T-cell (primary cell): ENCODE measurements around the gene CHRNA7. TPM values are rescaled to one million over a fixed set of nuclear protein-coding genes. Genes with fewer than 3 reads are reported as not detected.

ENCODE experiments used
- ATAC-seq, 4 experiments: fragments of 200-7000 bp in 3 of 4; fragments of 150-1000 bp in 1 of 4; cut with Tn5 transposase; replicated peaks in 1 of 4; 1 replicate in 3 of 4; 2 replicates in 1 of 4; pipeline ENCODE4 v1.10.0; 2021; ENCODE audit warnings: moderate library complexity in 3 of 4, mild to moderate bottlenecking in 2 of 4, moderate number of reproducible peaks in 1 of 4
- CTCF ChIA-PET, 2 donors: fragments of 300-600 bp; sonication (Branson Sonifier 250); formaldehyde crosslinking; loops; one replicate each; lab custom pipeline; 2022; ENCODE audit warnings: antibody characterized with exemption in 2 of 2; lab: Charles Lee
- POLR2A ChIA-PET, 2 donors: fragments of 300-600 bp; sonication (Branson Sonifier 250); formaldehyde crosslinking; loops; one replicate each; lab custom pipeline; 2022; ENCODE audit warnings: antibody characterized with exemption in 2 of 2; lab: Charles Lee
- DNase-seq, 35 experiments: peaks; one replicate each; pipeline versions ENCODE4 v3.0.0 to v3.0.0-alpha.2; 2013 to 2023
- H3K27ac ChIP-seq: one replicate; pipeline ENCODE4 v1.5.1; 2013; ENCODE audit warnings: low read length
- H3K27me3 ChIP-seq, 2 experiments: replicated peaks in 1 of 2; 1 replicate in 1 of 2; 2 replicates in 1 of 2; pipeline versions ENCODE4 v1.6.1 to v1.7.0; 2013; ENCODE audit warnings: low read length in 1 of 2, mixed read lengths in 1 of 2; ENCODE audit not compliant: control insufficient read depth in 2 of 2, insufficient read depth in 2 of 2; ENCODE audit errors: extremely low read depth in 1 of 2
- H3K36me3 ChIP-seq, 2 donors: 1 replicate in 1 of 2; 2 replicates in 1 of 2; pipeline versions ENCODE4 v1.6.1 to v1.7.0; 2013; ENCODE audit warnings: low read length in 1 of 2; ENCODE audit not compliant: control insufficient read depth in 2 of 2, insufficient read depth in 1 of 2; ENCODE audit errors: extremely low read depth in 1 of 2
- H3K4me1 ChIP-seq, 2 experiments: 1 replicate in 1 of 2; 2 replicates in 1 of 2; pipeline versions ENCODE4 v1.6.1 to v1.7.0; 2013; ENCODE audit warnings: low read length in 2 of 2, mixed read lengths in 1 of 2; ENCODE audit not compliant: insufficient read depth in 2 of 2, control insufficient read depth in 1 of 2; ENCODE audit errors: extremely low read depth in 1 of 2
- H3K4me3 ChIP-seq, 2 donors: 1 replicate in 1 of 2; 2 replicates in 1 of 2; pipeline versions ENCODE4 v1.5.1 to v1.7.0; 2013; ENCODE audit warnings: mild to moderate bottlenecking in 2 of 2, low read length in 1 of 2, moderate library complexity in 1 of 2; ENCODE audit not compliant: control insufficient read depth in 1 of 2; ENCODE audit errors: extremely low read depth in 1 of 2
- H3K9me3 ChIP-seq: 2 replicates; pipeline ENCODE4 v1.7.0; 2013
- H3K27ac Mint-ChIP-seq, 2 donors: one replicate each; pipeline ENCODE4 v1.8.0; 2020 to 2021; ENCODE audit warnings: mild to moderate bottlenecking in 2 of 2, mixed read lengths in 2 of 2
- H3K27me3 Mint-ChIP-seq, 2 donors: one replicate each; pipeline ENCODE4 v1.8.0; 2021 to 2022; ENCODE audit warnings: mixed read lengths in 2 of 2
- H3K36me3 Mint-ChIP-seq: one replicate; pipeline ENCODE4 v1.8.0; 2021; ENCODE audit warnings: mixed read lengths
- H3K4me1 Mint-ChIP-seq, 3 donors: one replicate each; pipeline ENCODE4 v1.8.0; 2020 to 2022; ENCODE audit warnings: mixed read lengths in 3 of 3, mild to moderate bottlenecking in 1 of 3
- H3K4me3 Mint-ChIP-seq, 3 donors: one replicate each; pipeline ENCODE4 v1.8.0; 2020 to 2022; ENCODE audit warnings: mild to moderate bottlenecking in 3 of 3, mixed read lengths in 3 of 3, moderate library complexity in 3 of 3
- H3K9me3 Mint-ChIP-seq, 3 donors: one replicate each; pipeline ENCODE4 v1.8.0; 2020 to 2022; ENCODE audit warnings: mixed read lengths in 3 of 3
- WGBS: methylation state at CpG from one replicate; pipeline ENCODE4 v1.1.5; 2013; ENCODE audit warnings: missing lambda C conversion rate; ENCODE audit not compliant: insufficient coverage; 5-methylcytosine and 5-hydroxymethylcytosine counted together
- total RNA-seq, 35 experiments: library from RNA in 6 of 35; stranded (reverse) in 6 of 35; fragments of 120-200 nt in 1 of 35; gene quantifications; one replicate each; pipeline versions ENCODE4 v1.2.1 to v1.2.4 and lab custom pipeline; 2013 to 2026

The CHRNA7 gene
- total RNA-seq, 5 donors from 2014 or later (not counting 1 experiment from before 2014, with no cell fraction given): 0.16 to 0.79 (median 0.35) TPM; not detected in 2

DNA sequence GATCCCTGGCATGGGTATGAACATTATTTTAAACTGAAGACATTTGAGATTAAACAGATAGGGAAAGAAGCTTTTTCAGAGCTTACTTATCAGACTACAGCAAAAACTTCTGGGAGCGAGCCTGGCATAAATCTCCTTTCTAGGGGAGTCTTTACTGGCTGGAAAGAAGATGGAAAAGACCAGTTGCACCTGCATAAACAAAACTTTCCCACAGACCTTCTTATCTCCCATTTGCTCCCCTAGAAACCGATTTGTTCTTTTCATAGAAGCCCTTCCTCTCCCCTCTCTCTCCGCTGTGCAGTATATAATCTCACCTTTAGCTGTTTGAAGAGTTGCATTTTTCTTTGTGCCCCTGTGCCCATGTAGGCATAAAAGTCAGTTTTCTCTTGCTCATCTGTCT, 93.2 kb downstream of the CHRNA7 start:
- Histone ChIP-seq H3K4me3 (no peak overlapping the region), H3K4me1 (no peaks in the 10 kb centered on the region), H3K9me3 (no peaks in the 10 kb centered on the region), H3K27ac (no peak overlapping the region), H3K36me3 (no peaks in the 10 kb centered on the region), H3K27me3 (no peaks in the 10 kb centered on the region)
- no peak for ATAC-seq
- Mint-ChIP-seq H3K4me1 (no peaks in the 10 kb centered on the region), H3K27ac (no peak overlapping the region), H3K4me3 (no peak overlapping the region), H3K27me3 (peaks cover 12 to 18% of the 10 kb centered on the region in 2 donors), H3K9me3 (no peaks in the 10 kb centered on the region), H3K36me3 (no peaks in the 10 kb centered on the region)
- POLR2A ChIA-PET: no interaction called here
- CTCF ChIA-PET: no interaction called here
- no peak for DNase-seq
- no CpG with 5 or more reads among the region's 3 CpGs for WGBS

DNA sequence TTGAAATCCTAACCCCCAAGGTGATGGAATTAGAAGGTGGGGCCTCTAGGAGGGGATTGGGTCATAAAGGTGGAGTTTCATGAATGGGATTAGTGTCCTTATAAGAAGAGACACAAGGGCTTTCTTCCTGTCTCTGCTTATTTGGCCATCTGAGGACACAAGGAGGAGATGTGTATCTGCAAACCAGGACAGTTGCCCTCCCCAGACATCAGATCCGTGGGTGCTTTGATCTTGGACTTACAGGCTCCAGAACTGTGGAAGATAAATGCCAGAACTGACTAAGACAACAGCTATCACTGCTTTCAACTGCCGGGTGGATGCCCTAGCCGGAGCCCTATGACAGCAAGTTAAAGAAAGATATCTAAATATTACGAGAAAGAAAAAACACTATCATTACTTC, 94.4 kb downstream of the CHRNA7 start:
- H3K4me3 Mint-ChIP-seq: no peak overlapping the region
- ChIA-PET CTCF (no interaction called here), POLR2A (no interaction called here)
- ATAC-seq (no peak), DNase-seq (no peak)
- Histone ChIP-seq H3K4me1 (no peaks in the 10 kb centered on the region), H3K9me3 (no peaks in the 10 kb centered on the region), H3K27ac (no peak overlapping the region), H3K27me3 (no peaks in the 10 kb centered on the region), H3K4me3 (no peak overlapping the region), H3K36me3 (no peaks in the 10 kb centered on the region)
- H3K4me1 Mint-ChIP-seq: no peaks in the 10 kb centered on the region
- no peak overlapping the region for H3K27ac Mint-ChIP-seq
- no peaks in the 10 kb centered on the region for H3K36me3 Mint-ChIP-seq
- WGBS: 33% methylated on average over 1 of the region's 4 CpGs
- peaks cover 11 to 18% of the 10 kb centered on the region in 2 donors for H3K27me3 Mint-ChIP-seq
- H3K9me3 Mint-ChIP-seq: no peaks in the 10 kb centered on the region

DNA sequence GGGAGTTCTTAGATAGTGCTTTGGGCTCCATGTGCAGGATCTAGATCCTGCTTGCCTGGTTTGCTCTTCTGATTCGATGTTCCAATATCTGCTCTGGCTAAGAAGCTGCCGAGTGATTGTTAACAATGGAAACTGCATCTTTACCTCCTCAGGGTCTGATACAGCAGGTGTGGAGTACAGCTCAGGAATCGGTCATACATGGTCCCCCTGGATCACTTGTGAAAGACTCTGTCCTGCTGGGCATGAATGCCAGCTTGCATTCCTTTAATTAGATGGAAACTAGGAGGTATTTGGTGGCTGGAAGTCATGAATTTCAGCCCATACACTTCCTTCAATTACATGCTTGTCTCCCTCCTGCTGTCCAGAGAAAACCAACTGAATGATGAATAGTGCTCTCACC, 95.3 kb downstream of the CHRNA7 start:
- H3K4me1 ChIP-seq: no peaks in the 10 kb centered on the region
- H3K27ac ChIP-seq: no peak overlapping the region
- peaks cover 11 to 23% of the 10 kb centered on the region in 2 donors for H3K27me3 Mint-ChIP-seq
- ATAC-seq: no peak
- ChIA-PET CTCF (no interaction called here), POLR2A (no interaction called here)
- WGBS: 78% methylated on average over 2 of the region's 3 CpGs
- no peak overlapping the region for H3K27ac Mint-ChIP-seq
- DNase-seq: no peak
- no peak overlapping the region for H3K4me3 Mint-ChIP-seq
- H3K9me3 ChIP-seq: no peaks in the 10 kb centered on the region
- no peaks in the 10 kb centered on the region for H3K4me1 Mint-ChIP-seq
- H3K36me3 ChIP-seq: no peaks in the 10 kb centered on the region
- H3K27me3 ChIP-seq: no peaks in the 10 kb centered on the region
- H3K9me3 Mint-ChIP-seq: no peaks in the 10 kb centered on the region
- no peak overlapping the region for H3K4me3 ChIP-seq
- no peaks in the 10 kb centered on the region for H3K36me3 Mint-ChIP-seq

DNA sequence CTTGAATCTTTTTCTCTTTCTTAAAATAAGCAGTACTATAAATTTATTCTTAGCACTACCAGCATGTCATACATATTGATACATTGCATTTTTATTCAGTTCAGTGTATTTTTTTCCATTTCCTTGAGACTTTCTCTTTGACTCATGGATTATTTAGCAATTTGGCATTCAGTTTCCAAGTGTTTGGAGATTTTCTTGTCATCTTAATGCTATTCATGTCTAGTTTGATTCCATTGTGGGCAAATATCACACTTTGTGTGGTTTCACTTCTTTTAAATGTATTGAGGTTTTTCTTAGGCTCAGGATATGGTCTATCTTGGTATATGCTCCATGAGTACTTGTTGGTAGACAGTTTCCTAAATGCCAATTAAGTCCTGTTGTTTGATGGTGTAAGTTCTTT, 99.5 kb downstream of the CHRNA7 start:
- Histone ChIP-seq H3K4me3 (no peak overlapping the region), H3K9me3 (no peaks in the 10 kb centered on the region), H3K27ac (no peak overlapping the region), H3K27me3 (peaks cover 0 to 14% of the 10 kb centered on the region in 2 experiments), H3K4me1 (no peaks in the 10 kb centered on the region), H3K36me3 (no peaks in the 10 kb centered on the region)
- peaks cover 34 to 35% of the 10 kb centered on the region in 2 donors for H3K27me3 Mint-ChIP-seq
- H3K27ac Mint-ChIP-seq: no peak overlapping the region
- no peaks in the 10 kb centered on the region for H3K9me3 Mint-ChIP-seq
- ATAC-seq (no peak), DNase-seq (no peak)
- ChIA-PET POLR2A (no interaction called here), CTCF (no interaction called here)
- H3K4me1 Mint-ChIP-seq: no peaks in the 10 kb centered on the region
- no peak overlapping the region for H3K4me3 Mint-ChIP-seq
- H3K36me3 Mint-ChIP-seq: no peaks in the 10 kb centered on the region

DNA sequence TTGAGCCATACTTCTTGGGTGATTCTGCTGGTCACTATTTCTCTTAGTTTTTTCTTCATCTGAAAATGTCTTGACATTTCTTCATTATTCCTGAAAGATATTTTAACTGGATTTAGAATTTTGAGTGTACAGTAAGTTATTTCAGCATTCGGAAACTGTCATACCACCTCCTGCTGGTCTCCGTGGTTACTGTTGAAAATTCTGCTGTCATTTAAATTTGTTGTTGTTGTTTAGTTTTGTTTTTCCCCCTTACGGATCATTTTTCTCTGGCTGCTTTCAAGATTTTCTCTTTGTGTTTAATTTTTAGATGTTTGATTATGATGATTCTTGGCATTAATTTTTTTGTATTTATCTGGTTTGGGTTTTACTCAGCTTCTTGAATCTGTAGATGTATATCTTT, 100.5 kb downstream of the CHRNA7 start:
- WGBS: no CpG with 5 or more reads among the region's 3 CpGs
- H3K27ac ChIP-seq: no peak overlapping the region
- H3K4me1 ChIP-seq: no peaks in the 10 kb centered on the region
- Mint-ChIP-seq H3K27ac (no peak overlapping the region), H3K9me3 (no peaks in the 10 kb centered on the region), H3K27me3 (peaks cover 36 to 41% of the 10 kb centered on the region in 2 donors), H3K4me1 (no peaks in the 10 kb centered on the region), H3K36me3 (no peaks in the 10 kb centered on the region), H3K4me3 (no peak overlapping the region)
- ChIA-PET CTCF (no interaction called here), POLR2A (no interaction called here)
- H3K27me3 ChIP-seq: peaks cover 0 to 14% of the 10 kb centered on the region in 2 experiments
- no peaks in the 10 kb centered on the region for H3K9me3 ChIP-seq
- no peaks in the 10 kb centered on the region for H3K36me3 ChIP-seq
- ATAC-seq: no peak
- no peak for DNase-seq
- H3K4me3 ChIP-seq: no peak overlapping the region

DNA sequence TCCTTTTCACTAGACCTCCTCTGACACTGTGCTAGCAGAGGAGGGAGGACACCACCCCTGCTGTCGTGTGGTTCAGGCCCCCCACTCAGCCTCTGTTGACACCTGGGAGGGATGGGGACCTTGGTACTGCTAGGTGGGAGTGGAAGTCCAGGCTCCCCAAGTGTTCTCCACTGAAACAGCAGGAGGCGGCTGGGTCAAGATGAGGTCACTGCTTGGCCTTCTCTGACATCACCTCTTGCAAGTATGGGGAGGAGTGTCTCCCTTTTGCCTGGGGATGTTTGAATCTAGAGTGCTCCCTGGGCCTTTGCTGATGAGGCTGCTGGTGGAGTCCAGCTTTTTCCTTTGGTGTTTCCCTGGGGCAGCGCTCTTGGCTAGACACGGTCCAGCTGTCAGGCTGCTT, 101.5 kb downstream of the CHRNA7 start:
- DNase-seq (no peak), ATAC-seq (no peak)
- Histone ChIP-seq H3K27me3 (peaks cover 0 to 14% of the 10 kb centered on the region in 2 experiments), H3K27ac (no peak overlapping the region), H3K9me3 (no peaks in the 10 kb centered on the region), H3K36me3 (no peaks in the 10 kb centered on the region), H3K4me3 (no peak overlapping the region), H3K4me1 (no peaks in the 10 kb centered on the region)
- H3K9me3 Mint-ChIP-seq: no peaks in the 10 kb centered on the region
- H3K4me1 Mint-ChIP-seq: no peaks in the 10 kb centered on the region
- H3K4me3 Mint-ChIP-seq: no peak overlapping the region
- 95% methylated on average over 3 of the region's 4 CpGs for WGBS
- H3K27ac Mint-ChIP-seq: no peak overlapping the region
- POLR2A ChIA-PET: no interaction called here
- H3K27me3 Mint-ChIP-seq: peaks cover 36 to 41% of the 10 kb centered on the region in 2 donors
- CTCF ChIA-PET: no interaction called here
- no peaks in the 10 kb centered on the region for H3K36me3 Mint-ChIP-seq

DNA sequence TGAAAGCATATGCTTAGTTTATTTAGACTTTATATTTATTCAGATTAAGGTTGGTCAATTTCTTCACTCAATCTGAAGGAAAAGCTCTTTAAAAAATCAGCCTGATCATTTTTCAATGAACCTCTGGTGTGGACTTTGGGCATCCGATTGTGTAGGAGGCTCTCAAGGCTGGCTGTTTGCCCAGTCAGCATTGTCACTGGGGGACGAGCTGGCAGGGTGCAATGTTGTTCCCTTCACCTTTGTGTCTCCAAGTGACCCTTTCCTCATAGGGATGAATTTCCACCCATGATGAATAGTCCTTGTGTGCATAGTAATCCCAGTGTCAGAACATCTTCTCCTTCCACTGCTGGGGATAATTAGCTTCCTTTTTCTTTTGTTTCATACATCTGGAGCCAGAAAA, 102.5 kb downstream of the CHRNA7 start:
- Mint-ChIP-seq H3K27ac (no peak overlapping the region), H3K9me3 (no peaks in the 10 kb centered on the region), H3K27me3 (peaks cover 36 to 41% of the 10 kb centered on the region in 2 donors), H3K4me1 (no peaks in the 10 kb centered on the region), H3K4me3 (no peak overlapping the region), H3K36me3 (no peaks in the 10 kb centered on the region)
- no peak for DNase-seq
- ChIA-PET POLR2A (no interaction called here), CTCF (no interaction called here)
- no peak overlapping the region for H3K4me3 ChIP-seq
- no peaks in the 10 kb centered on the region for H3K9me3 ChIP-seq
- peaks cover 0 to 14% of the 10 kb centered on the region in 2 experiments for H3K27me3 ChIP-seq
- H3K36me3 ChIP-seq: no peaks in the 10 kb centered on the region
- H3K27ac ChIP-seq: no peak overlapping the region
- no peaks in the 10 kb centered on the region for H3K4me1 ChIP-seq
- WGBS: no CpG with 5 or more reads among the region's 2 CpGs
- ATAC-seq: no peak
